PC-9 (cell line): ENCODE data around the gene PRPF8. TPM values are rescaled to one million over a fixed set of nuclear protein-coding genes. Genes with fewer than 3 reads are reported as not detected.

Source experiments
- BruUV-seq: library from RNA; stranded (reverse); fragments of 400-500 nt; replicated peaks from 2 replicates; lab custom pipeline; 2021; lab: Mats Ljungman, UMichigan
- CTCF ChIA-PET: fragments of 300-600 bp; sonication (Branson Sonifier 250); formaldehyde crosslinking; loops from one replicate; lab custom pipeline; 2022; ENCODE audit warnings: antibody characterized with exemption; lab: Charles Lee
- POLR2A ChIA-PET: fragments of 300-600 bp; sonication (Branson Sonifier 250); formaldehyde crosslinking; loops from one replicate; lab custom pipeline; 2022; ENCODE audit warnings: antibody characterized with exemption; ENCODE audit not compliant: unreplicated experiment; lab: Charles Lee
- DNase-seq, 2 experiments: peaks; one replicate each; pipeline versions ENCODE4 v3.0.0 to v3.0.0-alpha.2; 2015 to 2022; ENCODE audit warnings: mixed read lengths in 1 of 2
- H2AFZ ChIP-seq: fragments of 200-600 bp; sonication (generic); 2 replicates; pipeline ENCODE4 v1.8.1; 2017; ENCODE audit warnings: antibody characterized with exemption
- H3F3A ChIP-seq: fragments of 200-600 bp; sonication (generic); 2 replicates; pipeline ENCODE4 v1.8.1; 2017; ENCODE audit warnings: antibody characterized with exemption, mild to moderate bottlenecking, low read depth; ENCODE audit not compliant: insufficient read depth
- H3K27ac ChIP-seq: fragments of 200-600 bp; sonication (generic); 2 replicates; pipeline ENCODE4 v1.6.1; 2016; ENCODE audit warnings: mixed run types
- H3K27me3 ChIP-seq: fragments of 200-600 bp; sonication (generic); 2 replicates; pipeline ENCODE4 v1.6.1; 2016; ENCODE audit warnings: low read depth, mixed run types; ENCODE audit not compliant: insufficient read depth
- H3K36me3 ChIP-seq: fragments of 200-600 bp; sonication (generic); 2 replicates; pipeline ENCODE4 v1.6.1; 2016; ENCODE audit warnings: low read depth, mixed run types
- H3K4me1 ChIP-seq: fragments of 200-600 bp; sonication (generic); replicated peaks from 2 replicates; pipeline ENCODE4 v1.6.1; 2016; ENCODE audit warnings: mixed run types; ENCODE audit not compliant: insufficient read depth
- H3K4me2 ChIP-seq: fragments of 200-600 bp; sonication (generic); 2 replicates; pipeline ENCODE4 v1.6.1; 2017; ENCODE audit warnings: mixed run types
- H3K4me3 ChIP-seq: fragments of 200-600 bp; sonication (generic); 2 replicates; pipeline ENCODE4 v1.6.1; 2016; ENCODE audit warnings: mixed run types
- H3K79me2 ChIP-seq: fragments of 200-600 bp; sonication (generic); 2 replicates; pipeline ENCODE4 v1.6.1; 2017; ENCODE audit warnings: low read depth, mixed run types
- H3K9me2 ChIP-seq: fragments of 200-600 bp; sonication (generic); 2 replicates; pipeline ENCODE4 v1.8.1; 2017; ENCODE audit warnings: mild to moderate bottlenecking; ENCODE audit not compliant: insufficient read depth
- H3K9me3 ChIP-seq: fragments of 200-600 bp; sonication (generic); 2 replicates; pipeline ENCODE4 v1.8.1; 2016; ENCODE audit warnings: low read depth; ENCODE audit not compliant: insufficient read depth
- H4K20me1 ChIP-seq: fragments of 200-600 bp; sonication (generic); 2 replicates; pipeline ENCODE4 v1.8.1; 2017; ENCODE audit not compliant: insufficient read depth
- CTCF ChIP-seq: fragments of 200-600 bp; sonication (generic); conservative IDR thresholded peaks from 2 replicates; pipeline ENCODE4 v1.6.1; 2017; ENCODE audit warnings: mixed run types, antibody characterized with exemption, mild to moderate bottlenecking, moderate library complexity
- EZH2 ChIP-seq: fragments of 200-600 bp; sonication (generic); IDR thresholded peaks from 2 replicates; pipeline ENCODE4 v1.8.0; 2017; ENCODE audit warnings: antibody characterized with exemption, low read depth
- intact Hi-C: fragments of 100-400 bp; cut with micrococcal nuclease; formaldehyde crosslinking; loops from one replicate; pipeline ENCODE4 v1.10.0; 2022; ENCODE audit not compliant: unreplicated experiment
- total RNA-seq: library from RNA; stranded (reverse); gene quantifications from 2 replicates; pipeline ENCODE4 v1.2.3, GENCODE V29; 2021

PRPF8 gene
- total RNA-seq, 1 experiment from 2014 or later = 496 TPM

GRCh38 chr17:1711804-1712203, 27.1 kb upstream of the PRPF8 start:
- no peaks in the 10 kb centered on the region for H3K27me3 ChIP-seq
- no peaks in the 10 kb centered on the region for H3K9me3 ChIP-seq
- DNase-seq = no peak
- peaks cover 34% of the 10 kb centered on the region for H3F3A ChIP-seq
- no TSS peak for BruUV-seq
- H3K4me1 ChIP-seq = peaks cover 22% of the 10 kb centered on the region
- intact Hi-C loops = loop anchor here (10.0 kb wide), 1 partner anchor 303 kb away; no protein-coding TSS in a partner anchor
- TF ChIP-seq CTCF (no peak), EZH2 (no peak)
- ChIA-PET POLR2A (interaction anchor here (0.6 kb wide), 1 partner anchor 516 kb away, joined by 5 read pairs; no protein-coding TSS in a partner anchor), CTCF (no interaction called here)
- no peak overlapping the region for H3K27ac ChIP-seq
- 0 out of 2 replicates have a peak, but pooled peaks cover 14% of the 10 kb centered on the region for H3K36me3 ChIP-seq
- H2AFZ ChIP-seq = no peak overlapping the region
- no peak overlapping the region for H3K4me2 ChIP-seq
- H3K79me2 ChIP-seq = peaks cover 20% of the 10 kb centered on the region
- H3K4me3 ChIP-seq = no peak overlapping the region
- H4K20me1 ChIP-seq = peaks cover 4% of the 10 kb centered on the region; the same call in 1 of the 2 replicates
- H3K9me2 ChIP-seq = no peaks in the 10 kb centered on the region

- peaks cover 22% of the 10 kb centered on the region for H3K4me1 ChIP-seq
Measured at GRCh38 chr17:1710807-1711553, 26.3 kb upstream of the PRPF8 start.

More at GRCh38 chr17:1710807-1711553, 26.3 kb upstream of the PRPF8 start:
- no peak for DNase-seq
- TF ChIP-seq EZH2 (no peak), CTCF (no peak)
- H4K20me1 ChIP-seq = peaks cover 4% of the 10 kb centered on the region; the same call in 1 of the 2 replicates
- ChIA-PET CTCF (no interaction called here), POLR2A (interaction anchor here (0.6 kb wide), 1 partner anchor 515 kb away, joined by 5 read pairs; no protein-coding TSS in a partner anchor)
- no peaks in the 10 kb centered on the region for H3K9me2 ChIP-seq
- H3K79me2 ChIP-seq = peaks cover 20% of the 10 kb centered on the region
- H3F3A ChIP-seq = peaks cover 30% of the 10 kb centered on the region
- peak overlapping the region; percentile 70 for H3K4me3 ChIP-seq
- H3K4me2 ChIP-seq = peak overlapping the region; percentile 83
- H3K27ac ChIP-seq = peak overlapping the region; percentile 17; the same call in 1 of the 2 replicates
- intact Hi-C loops = loop anchor here (10.0 kb wide), 1 partner anchor 304 kb away; no protein-coding TSS in a partner anchor
- no TSS peak for BruUV-seq
- no peaks in the 10 kb centered on the region for H3K27me3 ChIP-seq
- peak overlapping the region; percentile 81; the same call in 1 of the 2 replicates for H2AFZ ChIP-seq
- H3K36me3 ChIP-seq = 0 out of 2 replicates have a peak, but pooled peaks cover 14% of the 10 kb centered on the region
- H3K9me3 ChIP-seq = no peaks in the 10 kb centered on the region
